Panc1 (cell line): ENCODE results near the gene LTC4S. TPM values are rescaled to one million over a fixed set of nuclear protein-coding genes. Genes with fewer than 3 reads are reported as not detected.

Experiments
- ATAC-seq: fragments of 200-7000 bp; cut with Tn5 transposase; 2 replicates; pipeline ENCODE4 v1.9.1; 2020; ENCODE audit warnings: mild to moderate bottlenecking, moderate library complexity
- BruUV-seq: library from RNA; stranded (reverse); fragments of 400-500 nt; replicated peaks from 2 replicates; lab custom pipeline; 2021; lab: Mats Ljungman, UMichigan
- CTCF ChIA-PET: fragments of 300-600 bp; sonication (Branson Sonifier 250); formaldehyde crosslinking; loops from one replicate; lab custom pipeline; 2022; ENCODE audit warnings: antibody characterized with exemption; lab: Charles Lee
- POLR2A ChIA-PET: fragments of 300-600 bp; sonication (Branson Sonifier 250); formaldehyde crosslinking; loops from one replicate; lab custom pipeline; 2022; ENCODE audit warnings: antibody characterized with exemption; lab: Charles Lee
- DNase-seq: peaks from one replicate; pipeline ENCODE4 v3.0.0-alpha.2; 2010; ENCODE audit warnings: low read depth, low spot score
- H3K27ac ChIP-seq: 2 replicates; pipeline ENCODE4 v1.5.1; 2011; ENCODE audit warnings: mild to moderate bottlenecking, low read length, inconsistent platforms
- H3K27me3 ChIP-seq: fragments of 200-500 bp; sonication (Bioruptor generic); 2 replicates; pipeline ENCODE4 v1.6.0; 2014; ENCODE audit warnings: low read length, inconsistent platforms; ENCODE audit not compliant: control insufficient read depth, insufficient read depth
- H3K36me3 ChIP-seq: fragments of 200-500 bp; sonication (Bioruptor generic); 2 replicates; pipeline ENCODE4 v1.5.1; 2014; ENCODE audit warnings: inconsistent platforms, mild to moderate bottlenecking, low read length, moderate library complexity; ENCODE audit not compliant: control insufficient read depth, insufficient read depth
- H3K4me1 ChIP-seq: 2 replicates; pipeline ENCODE4 v1.5.1; 2011; ENCODE audit warnings: inconsistent platforms, mild to moderate bottlenecking, low read length, moderate library complexity; ENCODE audit not compliant: control insufficient read depth, insufficient read depth
- H3K4me3 ChIP-seq, 2 experiments: 2 replicates each; pipeline ENCODE4 v1.5.1; 2011 to 2012; ENCODE audit warnings: low read depth in 2 of 2, low read length in 2 of 2, mild to moderate bottlenecking in 2 of 2, inconsistent platforms in 1 of 2, moderate library complexity in 1 of 2
- H3K9me3 ChIP-seq: fragments of 200-500 bp; sonication (Bioruptor generic); 2 replicates; pipeline ENCODE4 v1.5.1; 2014; ENCODE audit warnings: low read depth, mild to moderate bottlenecking, inconsistent platforms, low read length, moderate library complexity; ENCODE audit not compliant: control insufficient read depth, insufficient read depth
- POLR2AphosphoS5 ChIP-seq: IDR thresholded peaks from 2 replicates; pipeline ENCODE4 v1.6.1; 2012; ENCODE audit warnings: mild to moderate bottlenecking, low read depth, low read length, moderate library complexity
- REST ChIP-seq, 2 experiments: IDR thresholded peaks; 2 replicates each; pipeline ENCODE4 v1.6.1; 2011 to 2012; ENCODE audit warnings: low read depth in 2 of 2, control low read depth in 1 of 2, low read length in 1 of 2, mild to moderate bottlenecking in 1 of 2, moderate library complexity in 1 of 2; ENCODE audit not compliant: insufficient read depth in 1 of 2
- SIN3A ChIP-seq: IDR thresholded peaks from 2 replicates; pipeline ENCODE4 v1.6.1; 2012; ENCODE audit warnings: low read depth, mild to moderate bottlenecking, low read length, moderate library complexity, borderline replicate concordance; ENCODE audit not compliant: insufficient read depth
- TCF7L2 ChIP-seq: IDR thresholded peaks from 2 replicates; pipeline ENCODE4 v1.6.1; 2011; ENCODE audit warnings: mild to moderate bottlenecking, low read depth, low read length, inconsistent platforms
- in situ Hi-C: cut with HindIII; loops from 2 replicates; pipeline ENCODE4 v1.10.0; 2016; ENCODE audit warnings: low sequenced_read_pairs, low pct_unique_long_range_greater_than_20kb
- intact Hi-C: fragments of 100-400 bp; cut with micrococcal nuclease; formaldehyde crosslinking; loops from one replicate; pipeline ENCODE4 v1.10.0; 2022; ENCODE audit not compliant: unreplicated experiment
- total RNA-seq: library from RNA; stranded (reverse); gene quantifications from one replicate; pipeline ENCODE4 v1.2.1, GENCODE V29; 2021; ENCODE audit not compliant: unreplicated experiment
- TF ChIP-seq, protein P1 (sequence below): fragments of 450-650 bp; IDR thresholded peaks from 2 replicates; pipeline ENCODE4 v1.5.1; 2017; ENCODE audit warnings: mild to moderate bottlenecking

LTC4S gene
- total RNA-seq, 1 experiment from 2014 or later, result 0.69 TPM

DNA sequence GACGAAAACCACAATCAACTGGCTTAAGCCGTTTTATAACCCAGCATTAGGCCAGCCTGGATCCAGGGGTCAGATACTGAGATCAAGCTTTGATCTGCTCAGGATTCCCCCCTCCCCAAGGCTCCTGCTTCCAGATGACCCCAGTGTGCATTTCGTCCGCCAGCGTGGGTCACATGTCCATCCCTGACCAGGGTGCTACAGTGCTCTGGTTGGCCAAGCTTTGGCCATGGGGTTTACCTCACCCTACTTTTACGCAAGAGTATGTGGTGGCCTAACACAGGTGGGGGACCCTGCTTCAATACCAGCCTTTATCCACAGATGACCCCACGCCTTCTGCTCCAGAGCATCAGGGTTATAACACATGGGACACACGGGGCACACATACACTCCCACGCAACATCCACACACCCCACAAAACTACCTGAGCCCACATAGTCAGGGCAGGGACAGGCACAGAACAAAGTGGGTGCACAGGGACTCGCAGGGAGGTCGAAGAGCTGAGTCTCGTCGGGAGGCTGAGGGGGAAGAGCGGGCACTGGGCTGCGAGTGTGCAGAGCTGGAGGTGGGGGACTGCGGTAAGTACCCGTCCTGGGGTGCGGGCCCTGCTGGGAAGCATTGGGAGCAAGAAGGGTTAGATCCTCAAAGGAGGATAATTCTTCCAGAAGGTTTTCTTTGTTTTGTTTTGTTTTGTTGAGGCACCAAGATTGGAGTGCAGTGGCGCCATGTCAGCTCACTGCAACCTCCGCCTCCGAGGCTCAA lies 21.9 kb downstream of the LTC4S start:
- POLR2A ChIA-PET, result no interaction called here

GRCh38 chr5:179816401-179816795 lies 22.6 kb downstream of the LTC4S start:
- H3K4me3 ChIP-seq, result no peak overlapping the region
- no peak for TF ChIP-seq REST (IDR thresholded peaks at IDR 0.05; ENCODE audit: insufficient read depth in 1 of 2, low read depth in 2 of 2, low read length in 1 of 2)
- TF ChIP-seq, protein P1, sequence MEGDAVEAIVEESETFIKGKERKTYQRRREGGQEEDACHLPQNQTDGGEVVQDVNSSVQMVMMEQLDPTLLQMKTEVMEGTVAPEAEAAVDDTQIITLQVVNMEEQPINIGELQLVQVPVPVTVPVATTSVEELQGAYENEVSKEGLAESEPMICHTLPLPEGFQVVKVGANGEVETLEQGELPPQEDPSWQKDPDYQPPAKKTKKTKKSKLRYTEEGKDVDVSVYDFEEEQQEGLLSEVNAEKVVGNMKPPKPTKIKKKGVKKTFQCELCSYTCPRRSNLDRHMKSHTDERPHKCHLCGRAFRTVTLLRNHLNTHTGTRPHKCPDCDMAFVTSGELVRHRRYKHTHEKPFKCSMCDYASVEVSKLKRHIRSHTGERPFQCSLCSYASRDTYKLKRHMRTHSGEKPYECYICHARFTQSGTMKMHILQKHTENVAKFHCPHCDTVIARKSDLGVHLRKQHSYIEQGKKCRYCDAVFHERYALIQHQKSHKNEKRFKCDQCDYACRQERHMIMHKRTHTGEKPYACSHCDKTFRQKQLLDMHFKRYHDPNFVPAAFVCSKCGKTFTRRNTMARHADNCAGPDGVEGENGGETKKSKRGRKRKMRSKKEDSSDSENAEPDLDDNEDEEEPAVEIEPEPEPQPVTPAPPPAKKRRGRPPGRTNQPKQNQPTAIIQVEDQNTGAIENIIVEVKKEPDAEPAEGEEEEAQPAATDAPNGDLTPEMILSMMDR, result no peak
- no peak for TF ChIP-seq POLR2AphosphoS5
- TF ChIP-seq SIN3A, result no peak
- no peak for TF ChIP-seq TCF7L2
- H3K27ac ChIP-seq, result no peak overlapping the region
- no peak for ATAC-seq
- intact Hi-C loops (no loop called here), in situ Hi-C loops (no loop called here)
- no peaks in the 10 kb centered on the region; the same call in 1 of the 2 replicates for H3K36me3 ChIP-seq
- no TSS peak for BruUV-seq
- DNase-seq, result no peak
- no peaks in the 10 kb centered on the region for H3K9me3 ChIP-seq
- ChIA-PET CTCF (no interaction called here), POLR2A (no interaction called here)
- no peaks in the 10 kb centered on the region for H3K27me3 ChIP-seq
- H3K4me1 ChIP-seq, result peaks cover 31% of the 10 kb centered on the region

More for the DNA sequence above, 21.9 kb downstream of the LTC4S start:
- Histone ChIP-seq H3K4me3 (no peak overlapping the region), H3K9me3 (no peaks in the 10 kb centered on the region), H3K27me3 (no peaks in the 10 kb centered on the region), H3K4me1 (peaks cover 31% of the 10 kb centered on the region), H3K27ac (no peak overlapping the region), H3K36me3 (no peaks in the 10 kb centered on the region; the same call in 1 of the 2 replicates)
- CTCF ChIA-PET, result interaction anchor here (0.5 kb wide), 1 partner anchor 26 kb away, joined by 5 read pairs; no protein-coding TSS in a partner anchor
- ATAC-seq, result no peak
- no peak for DNase-seq
- intact Hi-C loops, result no loop called here
- in situ Hi-C loops, result no loop called here
- no TSS peak for BruUV-seq
- TF ChIP-seq TCF7L2 (no peak), SIN3A (no peak), POLR2AphosphoS5 (no peak; the same call in 1 of the 2 replicates), REST (IDR thresholded peaks at IDR 0.05; ENCODE audit: insufficient read depth in 1 of 2, low read depth in 2 of 2, low read length in 1 of 2) (no peak)
- TF ChIP-seq, protein P1, result no peak
